IMR-90 (cell line): ENCODE measurements around the gene KDM5B. TPM values are rescaled to one million over a fixed set of nuclear protein-coding genes. Genes with fewer than 3 reads are reported as not detected.

Experiments used
- ATAC-seq: fragments of 200-7000 bp; cut with Tn5 transposase; 2 replicates; pipeline ENCODE4 v1.9.1; 2020; ENCODE audit warnings: low read depth, mild to moderate bottlenecking, moderate library complexity
- BruUV-seq: library from RNA; stranded (reverse); fragments of 400-500 nt; replicated peaks from 2 replicates; lab custom pipeline; 2021; lab: Mats Ljungman, UMichigan
- CTCF ChIA-PET: fragments of 300-600 bp; formaldehyde crosslinking; extraction: SDS; loops from one replicate; lab custom pipeline; 2021; ENCODE audit warnings: antibody characterized with exemption; lab: Yijun Ruan, JAX
- POLR2A ChIA-PET: fragments of 300-600 bp; sonication (Branson Sonifier 250); formaldehyde crosslinking; loops from one replicate; lab custom pipeline; 2022; ENCODE audit warnings: antibody characterized with exemption; ENCODE audit not compliant: unreplicated experiment; lab: Charles Lee
- DNase-seq: peaks from one replicate; pipeline ENCODE4 v3.0.0; 2013
- H2AFZ ChIP-seq: replicated peaks from 2 replicates; pipeline ENCODE3; 2013; ENCODE audit warnings: low read length, mild to moderate bottlenecking; ENCODE audit not compliant: poor library complexity
- H2AK5ac ChIP-seq: 2 replicates; pipeline ENCODE4 v1.6.1; 2013; ENCODE audit warnings: low read depth, low read length, inconsistent platforms
- H2AK9ac ChIP-seq: replicated peaks from 2 replicates; pipeline ENCODE3; 2013; ENCODE audit warnings: mild to moderate bottlenecking, low read depth, low read length, moderate library complexity; ENCODE audit not compliant: poor library complexity
- H2BK120ac ChIP-seq: 2 replicates; pipeline ENCODE4 v1.6.1; 2013; ENCODE audit warnings: low read depth, low read length, inconsistent platforms
- H2BK15ac ChIP-seq: 3 replicates; pipeline ENCODE4 v1.6.1; 2013; ENCODE audit warnings: low read depth, low read length, inconsistent platforms
- H2BK20ac ChIP-seq: 2 replicates; pipeline ENCODE4 v1.6.1; 2013; ENCODE audit warnings: low read depth, mild to moderate bottlenecking, inconsistent platforms, low read length, moderate library complexity
- H2BK5ac ChIP-seq: 2 replicates; pipeline ENCODE4 v1.6.1; 2013; ENCODE audit warnings: mild to moderate bottlenecking, low read depth, low read length, inconsistent platforms; ENCODE audit not compliant: poor library complexity, severe bottlenecking
- H3K14ac ChIP-seq: replicated peaks from 2 replicates; pipeline ENCODE4 v1.6.1; 2013; ENCODE audit warnings: low read depth, low read length, inconsistent platforms
- H3K18ac ChIP-seq: 2 replicates; pipeline ENCODE4 v1.6.1; 2013; ENCODE audit warnings: low read depth, low read length, control low read depth
- H3K23ac ChIP-seq: 2 replicates; pipeline ENCODE4 v1.6.1; 2013; ENCODE audit warnings: low read depth, low read length, inconsistent platforms
- H3K27ac ChIP-seq: 2 replicates; pipeline ENCODE4 v1.5.1; 2013; ENCODE audit warnings: mild to moderate bottlenecking, control low read depth, low read length; ENCODE audit not compliant: insufficient read depth
- H3K27me3 ChIP-seq: 2 replicates; pipeline ENCODE4 v1.6.1; 2013; ENCODE audit warnings: low read length; ENCODE audit not compliant: control insufficient read depth, insufficient read depth
- H3K36me3 ChIP-seq: 2 replicates; pipeline ENCODE4 v1.6.1; 2013; ENCODE audit warnings: low read length, mixed read lengths; ENCODE audit not compliant: control insufficient read depth, insufficient read depth
- H3K4ac ChIP-seq: 2 replicates; pipeline ENCODE4 v1.6.1; 2013; ENCODE audit warnings: low read depth, low read length, inconsistent platforms
- H3K4me1 ChIP-seq: 2 replicates; pipeline ENCODE4 v1.6.1; 2013; ENCODE audit warnings: low read length, mixed read lengths; ENCODE audit not compliant: control insufficient read depth, insufficient read depth
- H3K4me2 ChIP-seq: 2 replicates; pipeline ENCODE4 v1.6.1; 2013; ENCODE audit warnings: low read depth, mild to moderate bottlenecking, control low read depth, low read length, moderate library complexity
- H3K4me3 ChIP-seq: 2 replicates; pipeline ENCODE4 v1.5.1; 2013; ENCODE audit warnings: low read depth, mild to moderate bottlenecking, control low read depth, low read length, moderate library complexity; ENCODE audit not compliant: insufficient read depth
- H3K56ac ChIP-seq: 2 replicates; pipeline ENCODE4 v1.6.1; 2013; ENCODE audit warnings: low read length, inconsistent platforms; ENCODE audit not compliant: insufficient read depth; ENCODE audit errors: extremely low read depth
- H3K79me1 ChIP-seq, 2 experiments: 2 replicates each; pipeline ENCODE4 v1.6.1; 2013; ENCODE audit warnings: low read length in 2 of 2, inconsistent platforms in 1 of 2, low read depth in 1 of 2
- H3K9ac ChIP-seq: 2 replicates; pipeline ENCODE4 v1.6.1; 2013; ENCODE audit warnings: low read depth, low read length, control low read depth
- H3K9me1 ChIP-seq: 2 replicates; pipeline ENCODE4 v1.6.1; 2013; ENCODE audit warnings: low read length, inconsistent platforms; ENCODE audit not compliant: insufficient read depth
- H3K9me3 ChIP-seq: 2 replicates; pipeline ENCODE4 v1.6.1; 2013; ENCODE audit warnings: low read length; ENCODE audit not compliant: control insufficient read depth, insufficient read depth
- H4K20me1 ChIP-seq: 2 replicates; pipeline ENCODE4 v1.6.1; 2013; ENCODE audit warnings: low read length, inconsistent platforms; ENCODE audit not compliant: insufficient read depth
- H4K5ac ChIP-seq: 2 replicates; pipeline ENCODE4 v1.6.1; 2013; ENCODE audit warnings: mild to moderate bottlenecking, low read depth, low read length, control low read depth
- H4K8ac ChIP-seq, 2 experiments: 2 replicates each; pipeline ENCODE4 v1.6.1; 2013; ENCODE audit warnings: low read depth in 2 of 2, low read length in 2 of 2, control low read depth in 1 of 2, inconsistent platforms in 1 of 2
- H4K91ac ChIP-seq: 2 replicates; pipeline ENCODE4 v1.6.1; 2013; ENCODE audit warnings: low read depth, low read length, inconsistent platforms; ENCODE audit not compliant: insufficient read depth
- CTCF ChIP-seq: conservative IDR thresholded peaks from 2 replicates; pipeline ENCODE4 v1.5.1; 2012; ENCODE audit warnings: mild to moderate bottlenecking, low read depth, low read length, improper control_type of control experiment
- POLR2A ChIP-seq: IDR thresholded peaks from 2 replicates; pipeline ENCODE4 v1.6.1; 2012; ENCODE audit warnings: mild to moderate bottlenecking, low read depth, low read length
- RAD21 ChIP-seq: IDR thresholded peaks from 2 replicates; pipeline ENCODE4 v1.6.1; 2012; ENCODE audit warnings: low read length, improper control_type of control experiment
- RCOR1 ChIP-seq: IDR thresholded peaks from 2 replicates; pipeline ENCODE4 v1.6.1; 2012; ENCODE audit warnings: mild to moderate bottlenecking, low read length, improper control_type of control experiment; ENCODE audit not compliant: insufficient replicate concordance
- RFX5 ChIP-seq: IDR thresholded peaks from 2 replicates; pipeline ENCODE4 v1.8.0; 2012; ENCODE audit warnings: low read depth, mild to moderate bottlenecking, low read length, moderate library complexity
- SMC3 ChIP-seq: fragments of 150-350 bp; IDR thresholded peaks from 2 replicates; pipeline ENCODE4 v1.6.1; 2016; ENCODE audit warnings: low read depth, mild to moderate bottlenecking, antibody characterized with exemption, low read length, moderate library complexity
- USF2 ChIP-seq: fragments of 150-350 bp; IDR thresholded peaks from 2 replicates; pipeline ENCODE4 v1.6.1; 2017; ENCODE audit warnings: mild to moderate bottlenecking, antibody characterized with exemption, low read length, low read depth
- WGBS, 2 experiments: methylation state at CpG; one replicate each; pipeline versions ENCODE4 v1.1.5 to v1.1.7; 2013; ENCODE audit warnings: missing lambda C conversion rate in 2 of 2; ENCODE audit not compliant: insufficient read length in 1 of 2; ENCODE audit errors: extremely low coverage in 2 of 2; 5-methylcytosine and 5-hydroxymethylcytosine counted together
- dilution Hi-C: fragments of 300-500 bp; cut with HindIII; formaldehyde crosslinking; loops from one replicate; pipeline ENCODE4 v1.14.3; 2018; ENCODE audit warnings: low sequenced_read_pairs; ENCODE audit not compliant: unreplicated experiment
- in situ Hi-C: fragments of 300-500 bp; cut with MboI; formaldehyde crosslinking; loops from 3 replicates; pipeline ENCODE4 v1.14.3; 2019; ENCODE audit warnings: low sequenced_read_pairs, inconsistent platforms, mixed read lengths
- intact Hi-C: fragments of 100-400 bp; cut with micrococcal nuclease; formaldehyde crosslinking; loops from 2 replicates; pipeline ENCODE4 v1.10.0; 2022
- polyA plus RNA-seq, 3 experiments: library from polyadenylated mRNA; depleted of rRNA; stranded (reverse); fragments of >200 nt; gene quantifications; 2 replicates each; pipeline ENCODE4 v1.2.3, GENCODE V29; 2012; ENCODE audit warnings: low replicate concordance in 1 of 3
- total RNA-seq: library from RNA; depleted of rRNA; stranded (reverse); fragments of >200 nt; gene quantifications from 2 replicates; pipeline ENCODE4 v1.2.3, GENCODE V29; 2012

KDM5B gene
- total and polyA plus RNA-seq, 2 of the 4 experiments (the other 2 are of a cell fraction), result 28.8 to 82.1 TPM

GRCh38 chr1:202684716-202685115, 123.5 kb downstream of the KDM5B start:
- H3K79me1 ChIP-seq, result no peaks in the 10 kb centered on the region
- intact Hi-C loops (no loop called here), in situ Hi-C loops (no loop called here), dilution Hi-C loops (no loop called here)
- H3K9me3 ChIP-seq, result no peaks in the 10 kb centered on the region
- no peaks in the 10 kb centered on the region for H3K4me1 ChIP-seq
- ChIA-PET POLR2A (no interaction called here), CTCF (no interaction called here)
- H3K14ac ChIP-seq, result no peak overlapping the region
- H3K27me3 ChIP-seq, result peaks cover 73% of the 10 kb centered on the region
- no peak overlapping the region for H4K5ac ChIP-seq
- H3K4me3 ChIP-seq, result no peak overlapping the region
- no peak overlapping the region for H2BK120ac ChIP-seq
- no peak overlapping the region for H3K23ac ChIP-seq
- no peak overlapping the region for H2BK15ac ChIP-seq
- H2BK5ac ChIP-seq, result no peak overlapping the region
- H3K4me2 ChIP-seq, result no peak overlapping the region
- H3K18ac ChIP-seq, result no peak overlapping the region
- H4K20me1 ChIP-seq, result no peaks in the 10 kb centered on the region
- no peak overlapping the region for H4K91ac ChIP-seq
- no peak overlapping the region for H3K56ac ChIP-seq
- H4K8ac ChIP-seq, result no peak overlapping the region
- no peak for TF ChIP-seq CTCF
- no peak for TF ChIP-seq USF2
- no peak for TF ChIP-seq SMC3
- no peak for TF ChIP-seq RFX5
- no peak for TF ChIP-seq RAD21
- TF ChIP-seq POLR2A, result no peak
- no peak for TF ChIP-seq RCOR1
- no peak overlapping the region for H2AK9ac ChIP-seq
- no peak overlapping the region for H2AK5ac ChIP-seq
- no peak overlapping the region for H3K27ac ChIP-seq
- BruUV-seq, result no TSS peak
- no peak for DNase-seq
- no peak overlapping the region for H2BK20ac ChIP-seq
- no peaks in the 10 kb centered on the region for H3K36me3 ChIP-seq
- no peak overlapping the region for H3K9ac ChIP-seq
- H3K4ac ChIP-seq, result no peak overlapping the region
- H2AFZ ChIP-seq, result no peak overlapping the region
- WGBS, 2 experiments, result no CpG with 5 or more reads among the region's 2 CpGs
- ATAC-seq, result no peak
- H3K9me1 ChIP-seq, result 0 out of 2 replicates have a peak, but pooled peaks cover 3% of the 10 kb centered on the region
